Left ventricle myocardium inferior (tissue), 1 donor: ENCODE results near the gene IFITM2. TPM values are rescaled to one million over a fixed set of nuclear protein-coding genes. Genes with fewer than 3 reads are reported as not detected.

ENCODE experiments used
- DNase-seq: peaks from one replicate; pipeline ENCODE4 v3.0.0-alpha.2; 2020
- H3K27ac ChIP-seq: fragments of 200-600 bp; replicated peaks from 2 replicates; pipeline ENCODE4 v1.8.0; 2021
- H3K27me3 ChIP-seq: fragments of 200-600 bp; 2 replicates; pipeline ENCODE4 v1.8.0; 2021; ENCODE audit warnings: low read depth
- H3K36me3 ChIP-seq: fragments of 200-600 bp; 2 replicates; pipeline ENCODE4 v1.8.0; 2021
- H3K4me1 ChIP-seq: fragments of 200-600 bp; 2 replicates; pipeline ENCODE4 v1.8.0; 2021
- H3K4me3 ChIP-seq: fragments of 200-600 bp; 2 replicates; pipeline ENCODE4 v1.8.0; 2021; ENCODE audit warnings: mild to moderate bottlenecking, moderate library complexity
- H3K9me3 ChIP-seq: fragments of 200-600 bp; replicated peaks from 2 replicates; pipeline ENCODE4 v1.8.0; 2021
- intact Hi-C: fragments of 100-400 bp; cut with micrococcal nuclease; formaldehyde crosslinking; loops from one replicate; pipeline ENCODE4 v1.11.0; 2022
- total RNA-seq: library from RNA; stranded (reverse); fragmentation: NEBNext Ultra II Directional; extraction: Animal tissue kit (Norgen Biotek cat#: 25700); gene quantifications from one replicate; pipeline ENCODE4 v1.2.1, GENCODE V29; 2021
- TF ChIP-seq, protein P1 (sequence below): fragments of 200-600 bp; IDR thresholded peaks from 2 replicates; pipeline ENCODE4 v1.8.0; 2021; ENCODE audit warnings: antibody characterized with exemption, mild to moderate bottlenecking, borderline replicate concordance
- donor health status: DM: no; HTN: yes; CAD: no; lungs with severe emphysema.

Gene IFITM2
- total RNA-seq, 1 donor from 2014 or later = 160 TPM

DNA sequence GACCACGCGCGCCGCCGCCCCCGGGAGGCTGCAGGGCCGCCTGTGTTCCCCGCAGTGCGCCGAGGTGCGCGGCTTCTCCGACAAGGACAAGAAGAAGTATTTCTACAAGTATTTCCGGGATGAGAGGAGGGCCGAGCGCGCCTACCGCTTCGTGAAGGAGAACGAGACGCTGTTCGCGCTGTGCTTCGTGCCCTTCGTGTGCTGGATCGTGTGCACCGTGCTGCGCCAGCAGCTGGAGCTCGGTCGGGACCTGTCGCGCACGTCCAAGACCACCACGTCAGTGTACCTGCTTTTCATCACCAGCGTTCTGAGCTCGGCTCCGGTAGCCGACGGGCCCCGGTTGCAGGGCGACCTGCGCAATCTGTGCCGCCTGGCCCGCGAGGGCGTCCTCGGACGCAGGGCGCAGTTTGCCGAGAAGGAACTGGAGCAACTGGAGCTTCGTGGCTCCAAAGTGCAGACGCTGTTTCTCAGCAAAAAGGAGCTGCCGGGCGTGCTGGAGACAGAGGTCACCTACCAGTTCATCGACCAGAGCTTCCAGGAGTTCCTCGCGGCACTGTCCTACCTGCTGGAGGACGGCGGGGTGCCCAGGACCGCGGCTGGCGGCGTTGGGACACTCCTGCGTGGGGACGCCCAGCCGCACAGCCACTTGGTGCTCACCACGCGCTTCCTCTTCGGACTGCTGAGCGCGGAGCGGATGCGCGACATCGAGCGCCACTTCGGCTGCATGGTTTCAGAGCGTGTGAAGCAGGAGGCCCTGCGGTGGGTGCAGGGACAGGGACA, 26.7 kb upstream of the IFITM2 start:
- TF ChIP-seq, protein P1, sequence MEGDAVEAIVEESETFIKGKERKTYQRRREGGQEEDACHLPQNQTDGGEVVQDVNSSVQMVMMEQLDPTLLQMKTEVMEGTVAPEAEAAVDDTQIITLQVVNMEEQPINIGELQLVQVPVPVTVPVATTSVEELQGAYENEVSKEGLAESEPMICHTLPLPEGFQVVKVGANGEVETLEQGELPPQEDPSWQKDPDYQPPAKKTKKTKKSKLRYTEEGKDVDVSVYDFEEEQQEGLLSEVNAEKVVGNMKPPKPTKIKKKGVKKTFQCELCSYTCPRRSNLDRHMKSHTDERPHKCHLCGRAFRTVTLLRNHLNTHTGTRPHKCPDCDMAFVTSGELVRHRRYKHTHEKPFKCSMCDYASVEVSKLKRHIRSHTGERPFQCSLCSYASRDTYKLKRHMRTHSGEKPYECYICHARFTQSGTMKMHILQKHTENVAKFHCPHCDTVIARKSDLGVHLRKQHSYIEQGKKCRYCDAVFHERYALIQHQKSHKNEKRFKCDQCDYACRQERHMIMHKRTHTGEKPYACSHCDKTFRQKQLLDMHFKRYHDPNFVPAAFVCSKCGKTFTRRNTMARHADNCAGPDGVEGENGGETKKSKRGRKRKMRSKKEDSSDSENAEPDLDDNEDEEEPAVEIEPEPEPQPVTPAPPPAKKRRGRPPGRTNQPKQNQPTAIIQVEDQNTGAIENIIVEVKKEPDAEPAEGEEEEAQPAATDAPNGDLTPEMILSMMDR = no peak
- Histone ChIP-seq H3K9me3 (no peaks in the 10 kb centered on the region), H3K36me3 (no peaks in the 10 kb centered on the region), H3K27ac (no peak overlapping the region), H3K4me1 (peaks cover 36% of the 10 kb centered on the region), H3K4me3 (peak overlapping the region; percentile 53), H3K27me3 (peaks cover 97% of the 10 kb centered on the region)
- intact Hi-C loops = no loop called here
- DNase-seq = no peak

DNA sequence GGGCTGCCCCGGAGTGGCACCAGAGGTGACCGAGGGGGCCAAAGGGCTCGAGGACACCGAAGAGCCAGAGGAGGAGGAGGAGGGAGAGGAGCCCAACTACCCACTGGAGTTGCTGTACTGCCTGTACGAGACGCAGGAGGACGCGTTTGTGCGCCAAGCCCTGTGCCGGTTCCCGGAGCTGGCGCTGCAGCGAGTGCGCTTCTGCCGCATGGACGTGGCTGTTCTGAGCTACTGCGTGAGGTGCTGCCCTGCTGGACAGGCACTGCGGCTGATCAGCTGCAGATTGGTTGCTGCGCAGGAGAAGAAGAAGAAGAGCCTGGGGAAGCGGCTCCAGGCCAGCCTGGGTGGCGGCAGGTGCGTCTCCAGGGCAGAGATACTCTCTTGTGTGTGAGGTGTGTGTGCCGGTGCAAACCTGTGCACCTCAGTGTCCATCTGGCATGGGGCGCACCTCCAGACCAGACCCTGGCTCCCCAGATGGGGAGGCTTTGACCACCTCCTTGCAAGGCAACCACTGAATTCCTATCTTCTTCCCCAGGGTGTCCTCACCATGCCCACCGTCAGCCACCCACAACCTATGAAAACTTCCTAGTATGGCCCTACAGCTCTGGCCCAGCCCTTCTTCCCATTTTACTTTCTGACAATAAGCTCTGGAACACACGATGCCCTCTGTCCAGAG, 26.0 kb upstream of the IFITM2 start:
- TF ChIP-seq, protein P1 = no peak
- Histone ChIP-seq H3K9me3 (no peaks in the 10 kb centered on the region), H3K27me3 (peaks cover 100% of the 10 kb centered on the region), H3K4me3 (no peak overlapping the region), H3K36me3 (no peaks in the 10 kb centered on the region), H3K27ac (no peak overlapping the region), H3K4me1 (peaks cover 36% of the 10 kb centered on the region)
- intact Hi-C loops = no loop called here
- no peak for DNase-seq

GRCh38 chr11:282171-282570, 25.4 kb upstream of the IFITM2 start:
- DNase-seq = no peak
- TF ChIP-seq, protein P1 = no peak
- H3K4me1 ChIP-seq = peaks cover 36% of the 10 kb centered on the region
- intact Hi-C loops = no loop called here
- no peaks in the 10 kb centered on the region for H3K36me3 ChIP-seq
- peaks cover 100% of the 10 kb centered on the region for H3K27me3 ChIP-seq
- no peak overlapping the region for H3K27ac ChIP-seq
- H3K4me3 ChIP-seq = no peak overlapping the region
- H3K9me3 ChIP-seq = no peaks in the 10 kb centered on the region

DNA sequence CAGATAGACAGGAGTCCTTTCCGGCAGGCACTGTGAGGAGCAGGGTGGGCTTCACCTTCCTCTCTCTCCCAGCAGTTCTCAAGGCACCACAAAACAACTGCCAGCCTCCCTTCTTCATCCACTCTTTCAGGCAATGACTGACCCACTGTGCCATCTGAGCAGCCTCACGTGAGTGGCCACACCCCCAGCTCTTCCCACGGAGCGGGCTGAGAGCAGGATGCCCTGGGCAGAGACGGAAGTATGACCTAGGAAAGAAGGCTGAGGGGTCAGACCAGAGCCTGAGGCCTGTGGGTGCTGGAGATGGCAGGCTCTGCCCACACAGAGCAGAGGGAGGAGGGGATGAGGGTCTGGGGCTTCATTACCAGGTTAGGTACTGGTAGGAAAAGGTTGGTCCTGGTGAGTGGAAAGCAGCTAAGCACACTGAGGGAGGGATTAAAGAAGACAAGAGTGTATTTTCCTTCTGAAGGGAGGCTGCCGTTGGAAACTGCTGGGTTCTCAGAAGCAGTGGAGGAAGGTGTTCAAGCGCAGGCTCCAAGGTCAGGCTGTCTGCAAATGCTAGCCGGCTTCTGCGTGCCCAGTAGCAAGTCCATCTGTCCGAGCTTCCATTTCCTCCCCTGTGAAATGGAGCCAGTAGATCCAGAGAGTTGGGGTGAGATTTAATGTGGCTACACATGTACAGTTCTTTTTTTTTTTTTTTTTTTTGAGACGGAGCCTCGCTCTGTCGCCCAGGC, 24.8 kb upstream of the IFITM2 start:
- no peak for DNase-seq
- Histone ChIP-seq H3K27me3 (peaks cover 99% of the 10 kb centered on the region), H3K36me3 (no peaks in the 10 kb centered on the region), H3K4me3 (no peak overlapping the region), H3K9me3 (no peaks in the 10 kb centered on the region), H3K27ac (no peak overlapping the region), H3K4me1 (peaks cover 37% of the 10 kb centered on the region)
- intact Hi-C loops = no loop called here
- TF ChIP-seq, protein P1 = no peak

- Histone ChIP-seq H3K4me3 (no peak overlapping the region), H3K9me3 (no peaks in the 10 kb centered on the region), H3K4me1 (peaks cover 41% of the 10 kb centered on the region), H3K36me3 (no peaks in the 10 kb centered on the region), H3K27me3 (peaks cover 99% of the 10 kb centered on the region), H3K27ac (no peak overlapping the region)
- TF ChIP-seq, protein P1 = no peak
- intact Hi-C loops = no loop called here
- DNase-seq = no peak
Observed at GRCh38 chr11:283405-284104, 24.1 kb upstream of the IFITM2 start.
